Measurements from ENCODE around the gene GLS2.

GLS2 gene

DNA sequence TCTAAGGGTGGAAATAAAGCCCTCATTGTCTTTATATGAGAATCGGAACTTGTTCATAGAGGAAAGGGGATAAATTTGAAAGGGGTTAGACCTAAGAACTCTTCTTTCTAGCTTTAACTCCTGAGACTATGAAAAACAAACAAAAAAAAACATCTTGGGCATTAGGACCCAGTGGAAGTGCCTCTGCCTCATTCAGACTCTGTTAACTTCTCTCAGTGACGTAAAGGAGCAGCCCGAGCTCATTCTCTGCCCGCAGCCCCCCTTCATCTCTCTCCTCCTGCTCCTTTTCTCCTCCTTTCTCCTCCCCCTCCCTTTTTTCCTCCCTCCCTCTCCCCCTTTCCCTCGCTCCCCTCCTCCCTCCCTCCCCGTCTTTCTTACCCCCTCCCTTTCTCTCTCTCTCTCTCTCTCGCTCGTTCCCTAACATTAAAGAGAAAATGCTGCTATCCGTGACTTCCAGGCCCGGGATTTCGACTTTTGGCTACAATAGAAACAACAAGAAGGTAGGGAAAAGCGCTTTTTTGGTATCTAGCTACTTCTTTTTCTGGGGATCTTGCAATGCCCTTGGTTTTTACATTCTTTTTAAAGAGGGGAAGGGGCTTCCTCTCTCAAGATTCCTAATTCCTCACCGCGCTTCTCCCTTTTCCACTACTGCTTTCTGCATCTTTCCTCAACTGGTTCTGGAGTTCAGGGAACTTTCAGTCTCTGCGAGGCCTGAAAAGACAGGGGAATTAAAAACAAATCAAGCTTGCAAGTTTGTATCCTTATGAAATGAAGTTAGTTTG, 33.8 kb upstream of the GLS2 start, which contains the start of gene RBMS2 (continued):
- TF ChIP-seq, protein P1, sequence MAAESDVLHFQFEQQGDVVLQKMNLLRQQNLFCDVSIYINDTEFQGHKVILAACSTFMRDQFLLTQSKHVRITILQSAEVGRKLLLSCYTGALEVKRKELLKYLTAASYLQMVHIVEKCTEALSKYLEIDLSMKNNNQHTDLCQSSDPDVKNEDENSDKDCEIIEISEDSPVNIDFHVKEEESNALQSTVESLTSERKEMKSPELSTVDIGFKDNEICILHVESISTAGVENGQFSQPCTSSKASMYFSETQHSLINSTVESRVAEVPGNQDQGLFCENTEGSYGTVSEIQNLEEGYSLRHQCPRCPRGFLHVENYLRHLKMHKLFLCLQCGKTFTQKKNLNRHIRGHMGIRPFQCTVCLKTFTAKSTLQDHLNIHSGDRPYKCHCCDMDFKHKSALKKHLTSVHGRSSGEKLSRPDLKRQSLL (tag by site-specific recombination; IDR thresholded peaks at IDR 0.05) = no peak
- TF ChIP-seq MZF1 (tag by site-specific recombination; IDR thresholded peaks at IDR 0.05; ENCODE audit: borderline replicate concordance) = peak; percentile 36; the same call in 1 of the 2 replicates
- TF ChIP-seq KLF9 (tag by site-specific recombination; IDR thresholded peaks at IDR 0.05; ENCODE audit: low read depth) = peak; percentile 19; the same call in 1 of the 2 replicates
- TF ChIP-seq, protein P2, sequence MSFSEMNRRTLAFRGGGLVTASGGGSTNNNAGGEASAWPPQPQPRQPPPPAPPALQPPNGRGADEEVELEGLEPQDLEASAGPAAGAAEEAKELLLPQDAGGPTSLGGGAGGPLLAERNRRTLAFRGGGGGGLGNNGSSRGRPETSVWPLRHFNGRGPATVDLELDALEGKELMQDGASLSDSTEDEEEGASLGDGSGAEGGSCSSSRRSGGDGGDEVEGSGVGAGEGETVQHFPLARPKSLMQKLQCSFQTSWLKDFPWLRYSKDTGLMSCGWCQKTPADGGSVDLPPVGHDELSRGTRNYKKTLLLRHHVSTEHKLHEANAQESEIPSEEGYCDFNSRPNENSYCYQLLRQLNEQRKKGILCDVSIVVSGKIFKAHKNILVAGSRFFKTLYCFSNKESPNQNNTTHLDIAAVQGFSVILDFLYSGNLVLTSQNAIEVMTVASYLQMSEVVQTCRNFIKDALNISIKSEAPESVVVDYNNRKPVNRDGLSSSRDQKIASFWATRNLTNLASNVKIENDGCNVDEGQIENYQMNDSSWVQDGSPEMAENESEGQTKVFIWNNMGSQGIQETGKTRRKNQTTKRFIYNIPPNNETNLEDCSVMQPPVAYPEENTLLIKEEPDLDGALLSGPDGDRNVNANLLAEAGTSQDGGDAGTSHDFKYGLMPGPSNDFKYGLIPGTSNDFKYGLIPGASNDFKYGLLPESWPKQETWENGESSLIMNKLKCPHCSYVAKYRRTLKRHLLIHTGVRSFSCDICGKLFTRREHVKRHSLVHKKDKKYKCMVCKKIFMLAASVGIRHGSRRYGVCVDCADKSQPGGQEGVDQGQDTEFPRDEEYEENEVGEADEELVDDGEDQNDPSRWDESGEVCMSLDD (tag by site-specific recombination; IDR thresholded peaks at IDR 0.05) = peak; percentile 74
- TF ChIP-seq IKZF3 (tag by site-specific recombination; IDR thresholded peaks at IDR 0.05) = peak; percentile 66
- TF ChIP-seq ZEB2 (tag by site-specific recombination; IDR thresholded peaks at IDR 0.05) = peak; percentile 65

DNA sequence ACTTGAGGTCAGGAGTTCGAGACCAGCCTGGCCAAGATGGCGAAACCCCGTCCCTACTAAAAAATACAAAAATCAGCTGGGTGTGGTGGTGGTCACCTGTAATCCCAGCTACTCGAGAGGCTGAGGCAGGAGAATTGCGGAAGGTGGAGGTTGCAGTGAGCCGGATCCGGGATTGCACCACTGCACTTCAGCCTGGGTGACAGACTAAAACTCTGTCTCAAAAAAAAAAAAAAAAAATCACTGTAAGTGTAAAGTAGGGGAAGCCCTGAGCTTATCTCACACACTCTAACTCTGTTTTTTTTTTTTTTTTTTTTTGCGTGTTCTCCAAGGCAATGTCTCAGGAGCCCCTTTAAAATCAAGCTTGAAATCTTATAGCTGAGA, 33.2 kb upstream of the GLS2 start:
- H3K4me1 ChIP-seq (ENCODE audit: control insufficient read depth, insufficient read depth, low read length) = no peaks in the 10 kb centered on the region; the same call in 1 of the 2 replicates
- H3K9me3 ChIP-seq (ENCODE audit: control insufficient read depth, insufficient read depth, low read depth, low read length) = no peaks in the 10 kb centered on the region
- H3K36me3 ChIP-seq (ENCODE audit: control insufficient read depth in 2 of 2, insufficient read depth in 1 of 2, low read length in 2 of 2) = no peaks in the 10 kb centered on the region; a peak in 1 of 3 replicates
- ChIA-PET POLR2A (interaction anchor here (0.6 to 2.4 kb wide), 17 partner anchors 9 to 403 kb away, joined by 3 to 27 read pairs (median 3); partner anchors contain the start of genes ESYT1, GLS2, RNF41 and STAT2), CTCF (interaction anchor here (0.6 to 4.7 kb wide), 11 partner anchors 10 to 329 kb away, joined by 3 to 26 read pairs (median 5); partner anchors contain the start of gene BAZ2A)
- H3K4me3 ChIP-seq (ENCODE audit: low read depth, low read length) = no peak overlapping the region; the same call in 1 of the 2 replicates
- TF ChIP-seq RBAK (tag by site-specific recombination; IDR thresholded peaks at IDR 0.05) = 0 out of 2 replicates have a peak, but pooled peaks have one; percentile 36
- TF ChIP-seq ZFHX2 (tag by site-specific recombination; conservative IDR thresholded peaks at IDR 0.05) = peak; percentile 43; the same call in 1 of the 2 replicates
- TF ChIP-seq SETDB1 (IDR thresholded peaks at IDR 0.05; ENCODE audit: insufficient read length, low read length) = peak; percentile 13
- TF ChIP-seq ZNF76 (tag by site-specific recombination; IDR thresholded peaks at IDR 0.05; ENCODE audit: borderline replicate concordance, low read depth) = no peak
- H3K27ac ChIP-seq (ENCODE audit: extremely low read depth, low read depth, low read length) = no peak overlapping the region; the same call in 1 of the 2 replicates

DNA sequence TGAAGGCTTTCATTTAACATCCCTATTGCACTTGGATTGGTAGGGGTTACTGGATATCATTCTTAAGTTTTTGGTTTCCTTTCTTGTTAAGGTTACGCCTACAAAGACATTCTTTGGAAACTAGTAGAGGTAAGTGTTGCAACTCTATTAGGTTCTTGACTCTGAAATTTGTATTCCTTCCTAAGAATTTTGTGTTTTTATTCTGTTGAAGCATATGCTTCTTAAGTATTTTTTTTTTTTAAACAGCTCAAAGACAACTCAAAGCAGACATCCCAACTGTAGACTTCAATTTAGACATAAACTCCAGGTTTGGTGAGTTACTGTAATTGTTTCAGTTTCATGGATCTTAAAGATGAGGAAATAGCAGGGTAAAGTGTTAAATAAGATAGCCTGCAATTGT, 32.5 kb upstream of the GLS2 start:
- ChIA-PET CTCF (interaction anchor here (0.6 to 4.7 kb wide), 11 partner anchors 9 to 328 kb away, joined by 3 to 26 read pairs (median 5); partner anchors contain the start of gene BAZ2A), POLR2A (interaction anchor here (0.5 to 2.4 kb wide), 3 partner anchors 113 to 165 kb away, joined by 3 to 27 read pairs (median 4); no protein-coding TSS in a partner anchor)
- TF ChIP-seq ZNF114 (tag by site-specific recombination; IDR thresholded peaks at IDR 0.05) (no peak), ZNF426 (tag by site-specific recombination; IDR thresholded peaks at IDR 0.05) (no peak), ZNF112 (tag by site-specific recombination; IDR thresholded peaks at IDR 0.05) (no peak), ZNF184 (tag by site-specific recombination; IDR thresholded peaks at IDR 0.05) (no peak), ZNF266 (tag by site-specific recombination; IDR thresholded peaks at IDR 0.05; ENCODE audit: low read depth) (no peak), ZNF341 (tag by site-specific recombination; IDR thresholded peaks at IDR 0.05; ENCODE audit: low read depth) (no peak), SALL2 (tag by site-specific recombination; IDR thresholded peaks at IDR 0.05; ENCODE audit: borderline replicate concordance) (no peak)
- TF ChIP-seq, protein P3, sequence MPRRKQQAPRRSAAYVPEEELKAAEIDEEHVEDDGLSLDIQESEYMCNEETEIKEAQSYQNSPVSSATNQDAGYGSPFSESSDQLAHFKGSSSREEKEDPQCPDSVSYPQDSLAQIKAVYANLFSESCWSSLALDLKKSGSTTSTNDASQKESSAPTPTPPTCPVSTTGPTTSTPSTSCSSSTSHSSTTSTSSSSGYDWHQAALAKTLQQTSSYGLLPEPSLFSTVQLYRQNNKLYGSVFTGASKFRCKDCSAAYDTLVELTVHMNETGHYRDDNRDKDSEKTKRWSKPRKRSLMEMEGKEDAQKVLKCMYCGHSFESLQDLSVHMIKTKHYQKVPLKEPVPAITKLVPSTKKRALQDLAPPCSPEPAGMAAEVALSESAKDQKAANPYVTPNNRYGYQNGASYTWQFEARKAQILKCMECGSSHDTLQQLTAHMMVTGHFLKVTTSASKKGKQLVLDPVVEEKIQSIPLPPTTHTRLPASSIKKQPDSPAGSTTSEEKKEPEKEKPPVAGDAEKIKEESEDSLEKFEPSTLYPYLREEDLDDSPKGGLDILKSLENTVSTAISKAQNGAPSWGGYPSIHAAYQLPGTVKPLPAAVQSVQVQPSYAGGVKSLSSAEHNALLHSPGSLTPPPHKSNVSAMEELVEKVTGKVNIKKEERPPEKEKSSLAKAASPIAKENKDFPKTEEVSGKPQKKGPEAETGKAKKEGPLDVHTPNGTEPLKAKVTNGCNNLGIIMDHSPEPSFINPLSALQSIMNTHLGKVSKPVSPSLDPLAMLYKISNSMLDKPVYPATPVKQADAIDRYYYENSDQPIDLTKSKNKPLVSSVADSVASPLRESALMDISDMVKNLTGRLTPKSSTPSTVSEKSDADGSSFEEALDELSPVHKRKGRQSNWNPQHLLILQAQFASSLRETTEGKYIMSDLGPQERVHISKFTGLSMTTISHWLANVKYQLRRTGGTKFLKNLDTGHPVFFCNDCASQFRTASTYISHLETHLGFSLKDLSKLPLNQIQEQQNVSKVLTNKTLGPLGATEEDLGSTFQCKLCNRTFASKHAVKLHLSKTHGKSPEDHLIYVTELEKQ (tag by site-specific recombination; IDR thresholded peaks at IDR 0.05; ENCODE audit: borderline replicate concordance) = no peak
- TF ChIP-seq, protein P4, sequence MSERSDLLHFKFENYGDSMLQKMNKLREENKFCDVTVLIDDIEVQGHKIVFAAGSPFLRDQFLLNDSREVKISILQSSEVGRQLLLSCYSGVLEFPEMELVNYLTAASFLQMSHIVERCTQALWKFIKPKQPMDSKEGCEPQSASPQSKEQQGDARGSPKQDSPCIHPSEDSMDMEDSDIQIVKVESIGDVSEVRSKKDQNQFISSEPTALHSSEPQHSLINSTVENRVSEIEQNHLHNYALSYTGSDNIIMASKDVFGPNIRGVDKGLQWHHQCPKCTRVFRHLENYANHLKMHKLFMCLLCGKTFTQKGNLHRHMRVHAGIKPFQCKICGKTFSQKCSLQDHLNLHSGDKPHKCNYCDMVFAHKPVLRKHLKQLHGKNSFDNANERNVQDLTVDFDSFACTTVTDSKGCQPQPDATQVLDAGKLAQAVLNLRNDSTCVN (tag by site-specific recombination; optimal IDR thresholded peaks at IDR 0.05) = no peak
- TF ChIP-seq, protein P5, sequence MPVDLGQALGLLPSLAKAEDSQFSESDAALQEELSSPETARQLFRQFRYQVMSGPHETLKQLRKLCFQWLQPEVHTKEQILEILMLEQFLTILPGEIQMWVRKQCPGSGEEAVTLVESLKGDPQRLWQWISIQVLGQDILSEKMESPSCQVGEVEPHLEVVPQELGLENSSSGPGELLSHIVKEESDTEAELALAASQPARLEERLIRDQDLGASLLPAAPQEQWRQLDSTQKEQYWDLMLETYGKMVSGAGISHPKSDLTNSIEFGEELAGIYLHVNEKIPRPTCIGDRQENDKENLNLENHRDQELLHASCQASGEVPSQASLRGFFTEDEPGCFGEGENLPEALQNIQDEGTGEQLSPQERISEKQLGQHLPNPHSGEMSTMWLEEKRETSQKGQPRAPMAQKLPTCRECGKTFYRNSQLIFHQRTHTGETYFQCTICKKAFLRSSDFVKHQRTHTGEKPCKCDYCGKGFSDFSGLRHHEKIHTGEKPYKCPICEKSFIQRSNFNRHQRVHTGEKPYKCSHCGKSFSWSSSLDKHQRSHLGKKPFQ (tag by site-specific recombination; IDR thresholded peaks at IDR 0.05) = no peak

More for the DNA sequence above, 32.5 kb upstream of the GLS2 start:
- no peaks in the 10 kb centered on the region; a peak in 1 of 3 replicates for H3K36me3 ChIP-seq (ENCODE audit: control insufficient read depth in 2 of 2, insufficient read depth in 1 of 2, low read length in 2 of 2)
- no peaks in the 10 kb centered on the region for H3K4me1 ChIP-seq (ENCODE audit: control insufficient read depth, insufficient read depth, low read length)
- no peak overlapping the region for H3K27ac ChIP-seq (ENCODE audit: extremely low read depth, low read depth, low read length)
- H3K4me3 ChIP-seq (ENCODE audit: low read depth, low read length) = no peak overlapping the region
- no peaks in the 10 kb centered on the region for H3K9me3 ChIP-seq (ENCODE audit: control insufficient read depth, insufficient read depth, low read depth, low read length)
